LNCaP clone FGC (cell line): ENCODE measurements around the gene MYH15.

Experiments
- DNase-seq: peaks from one replicate; pipeline ENCODE4 v3.0.0-alpha.2; 2011; ENCODE audit warnings: low read depth
- H3K4me3 ChIP-seq: 2 replicates; pipeline ENCODE4 v1.5.1; 2011; ENCODE audit warnings: mild to moderate bottlenecking, low read depth, low read length, control low read depth
- CTCF ChIP-seq: IDR thresholded peaks from 2 replicates; pipeline ENCODE4 v1.5.1; 2012; ENCODE audit warnings: mild to moderate bottlenecking; ENCODE audit not compliant: control insufficient read depth, insufficient read depth; ENCODE audit errors: extremely low read depth

MYH15 gene

GRCh38 chr3:108510496-108510895 is at the start of gene MYH15:
Gene MYH15, minus strand, starts transcription at chr3:108510596. Its CDS starts 66 bp downstream, at chr3:108510530.
- H3K4me3 ChIP-seq = no peak within 1 kb of the TSS
- no peak for DNase-seq
- no peak for TF ChIP-seq CTCF

GRCh38 chr3:108555966-108556581 is 45.7 kb upstream of the MYH15 start:
- no peak for TF ChIP-seq CTCF
- H3K4me3 ChIP-seq = no peak overlapping the region
- DNase-seq = peak; percentile 37

- DNase-seq = no peak
- H3K4me3 ChIP-seq = no peak overlapping the region
- no peak for TF ChIP-seq CTCF
Observed at GRCh38 chr3:108554913-108555571, 44.6 kb upstream of the MYH15 start.

- TF ChIP-seq CTCF = no peak
- no peak overlapping the region for H3K4me3 ChIP-seq
- no peak for DNase-seq
Observed at GRCh38 chr3:108554229-108554628, 43.8 kb upstream of the MYH15 start.

GRCh38 chr3:108552267-108553159 is 42.1 kb upstream of the MYH15 start:
- peak; percentile 33 for DNase-seq
- TF ChIP-seq CTCF = peak; percentile 46
- no peak overlapping the region for H3K4me3 ChIP-seq

GRCh38 chr3:108548886-108549285 is 38.5 kb upstream of the MYH15 start:
- peak overlapping the region; percentile 15; the same call in 1 of the 2 replicates for H3K4me3 ChIP-seq
- no peak for TF ChIP-seq CTCF

More at GRCh38 chr3:108548886-108549285, 38.5 kb upstream of the MYH15 start:
- peak; percentile 61 for DNase-seq
